NOMO-1 (cell line): ENCODE measurements around the gene C5AR2.
"Not testable (repeated sequence)": the region's sequence is repeated elsewhere in the genome, so short reads cannot be mapped to it uniquely, and the experiment has no call there.

Experiments used
- DNase-seq, 2 experiments: peaks; one replicate each; lab custom pipeline; 2025; ENCODE audit not compliant: unreplicated experiment in 2 of 2; lab: John Stamatoyannopoulos, UW

Gene C5AR2

GRCh38 chr19:47381653-47382279 is 49.8 kb downstream of the C5AR2 start:
- peak; percentile 69 to 71 for DNase-seq

GRCh38 chr19:47383890-47384289 is 51.9 kb downstream of the C5AR2 start:
- DNase-seq = not testable (repeated sequence)

GRCh38 chr19:47384533-47384932 is 52.6 kb downstream of the C5AR2 start:
- DNase-seq = not testable (repeated sequence)

GRCh38 chr19:47386582-47386981 is 54.6 kb downstream of the C5AR2 start:
- DNase-seq = not testable (repeated sequence)

- not testable (repeated sequence) for DNase-seq
Measured at GRCh38 chr19:47387623-47388022, 55.6 kb downstream of the C5AR2 start.

DNA sequence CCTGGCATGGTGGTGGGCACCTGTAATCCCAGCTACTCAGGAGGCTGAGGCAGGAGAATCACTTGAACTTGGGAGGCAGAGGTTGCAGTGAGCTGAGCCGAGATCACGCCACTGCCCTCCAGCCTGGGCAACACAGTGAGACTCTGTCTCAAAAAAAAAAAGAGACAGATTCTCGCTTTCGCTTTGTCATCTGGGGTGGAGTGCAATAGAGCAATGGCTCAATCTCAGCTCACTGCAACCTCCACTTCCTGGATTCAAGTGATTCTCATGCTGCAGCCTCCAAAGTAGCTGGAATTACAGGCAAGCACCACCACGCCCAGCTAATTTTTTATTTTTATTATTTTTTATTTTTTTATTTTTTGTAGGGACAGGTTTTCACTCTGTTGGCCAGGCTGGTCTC is 56.7 kb downstream of the C5AR2 start:
- peak in 1 of 2 experiments; percentile 68 for DNase-seq

DNA sequence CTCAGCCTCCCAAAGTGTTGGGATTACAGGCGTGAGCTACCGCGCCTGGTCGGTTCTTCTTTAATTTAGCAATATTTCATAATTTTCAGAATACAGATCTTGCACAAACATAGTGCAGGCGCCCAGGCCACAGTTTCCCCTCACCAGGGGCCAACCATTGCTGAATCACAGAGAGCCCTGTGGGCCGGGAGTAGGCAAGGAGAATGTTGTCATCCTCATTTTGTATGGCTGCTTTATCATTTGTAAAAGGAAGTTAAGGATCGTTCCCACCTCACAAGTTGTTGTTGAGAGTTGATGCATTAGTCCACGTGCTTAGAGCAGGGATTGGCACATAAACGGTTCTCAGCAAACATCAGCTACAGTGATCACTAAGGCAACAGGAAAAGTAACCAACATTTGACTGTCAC is 57.2 kb downstream of the C5AR2 start:
- DNase-seq = peak; percentile 97 to 98

- DNase-seq = no peak
Measured at GRCh38 chr19:47390533-47391488, 58.8 kb downstream of the C5AR2 start.

DNA sequence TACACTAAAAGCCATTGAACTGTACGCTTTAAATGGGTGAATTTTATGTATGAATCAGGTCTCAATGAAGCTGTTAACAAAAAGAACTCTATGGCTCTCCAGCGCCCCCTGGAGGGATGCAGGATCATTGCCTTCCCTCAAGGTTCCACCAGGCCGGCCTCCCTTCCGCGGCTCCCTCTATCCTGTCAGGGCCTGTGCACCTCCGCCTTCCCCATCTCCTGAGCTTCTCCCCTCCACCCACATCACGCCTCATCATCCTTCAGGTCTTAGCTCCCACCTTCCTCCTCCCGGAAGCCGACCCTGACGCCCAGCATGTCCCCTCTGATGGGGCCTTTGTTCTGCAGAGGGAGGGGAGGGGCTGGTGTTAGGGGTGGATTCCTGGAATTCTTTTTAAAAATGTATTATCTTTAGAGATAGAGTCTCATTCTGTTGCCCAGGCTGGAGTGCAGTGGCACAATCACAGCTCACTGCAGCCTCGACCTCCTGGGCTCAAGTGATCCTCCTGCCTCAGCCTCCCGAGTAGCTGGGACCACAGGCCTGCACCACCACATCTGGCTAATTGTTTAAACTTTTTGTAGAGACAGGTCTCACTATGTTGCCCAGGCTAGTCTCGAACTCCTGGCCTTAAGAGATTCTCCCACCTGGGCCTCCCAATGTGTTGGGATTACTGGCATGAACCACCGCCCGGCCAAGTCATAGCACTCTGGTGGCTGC is 59.7 kb downstream of the C5AR2 start:
- DNase-seq = peak; percentile 51 to 74
